Measurements from ENCODE around the gene IMP4. TPM values are rescaled to one million over a fixed set of nuclear protein-coding genes. Genes with fewer than 3 reads are reported as not detected.

The IMP4 gene
- total and polyA plus RNA-seq, 10 of the 15 experiments (the other 5 are each of a cell fraction or from before 2014, with no cell fraction given) = 41.4 to 242 (median 166) TPM

- ChIA-PET POLR2A (interaction anchor here (1.0 to 2.0 kb wide), 4 partner anchors 8 to 20 kb away, joined by 3 to 9 read pairs (median 6); no protein-coding TSS in a partner anchor), RAD21 (ENCODE audit: unreplicated experiment) (interaction anchor here (1.4 to 2.2 kb wide), 3 partner anchors 12 to 47 kb away, joined by 6 read pairs; partner anchors contain the start of gene IMP4), SMC1A (ENCODE audit: uncharacterized antibody, unreplicated experiment) (interaction anchor here (1.3 to 4.3 kb wide), 4 partner anchors 12 to 47 kb away, joined by 4 to 25 read pairs (median 10); partner anchors contain the start of gene IMP4), CTCF (interaction anchor here (1.2 to 2.8 kb wide), 4 partner anchors 12 to 57 kb away, joined by 4 to 13 read pairs (median 7); partner anchors contain the start of gene PTPN18)
- no peaks in the 10 kb centered on the region for H3K27me3 ChIP-seq (replicated peaks in 1 of 2; ENCODE audit: control insufficient read depth in 2 of 2, insufficient read depth in 2 of 2, low read length in 1 of 2)
- H3K27ac ChIP-seq (ENCODE audit: control insufficient read depth, insufficient read depth) = no peak overlapping the region
- H3K4me1 ChIP-seq (ENCODE audit: control insufficient read depth, insufficient read depth, low read length) = peaks cover 49% of the 10 kb centered on the region
- BruUV-seq (replicated peaks) = no TSS peak
- H3K36me3 ChIP-seq (ENCODE audit: control insufficient read depth in 2 of 2, insufficient read depth in 2 of 2, low read length in 1 of 2) = no peaks in the 10 kb centered on the region
- TF ChIP-seq GATAD2B (conservative IDR thresholded peaks at IDR 0.05; ENCODE audit: low read depth) = no peak
- TF ChIP-seq MEF2A (IDR thresholded peaks at IDR 0.05; ENCODE audit: insufficient read depth, low read depth, low read length) = no peak
- TF ChIP-seq, protein P1, sequence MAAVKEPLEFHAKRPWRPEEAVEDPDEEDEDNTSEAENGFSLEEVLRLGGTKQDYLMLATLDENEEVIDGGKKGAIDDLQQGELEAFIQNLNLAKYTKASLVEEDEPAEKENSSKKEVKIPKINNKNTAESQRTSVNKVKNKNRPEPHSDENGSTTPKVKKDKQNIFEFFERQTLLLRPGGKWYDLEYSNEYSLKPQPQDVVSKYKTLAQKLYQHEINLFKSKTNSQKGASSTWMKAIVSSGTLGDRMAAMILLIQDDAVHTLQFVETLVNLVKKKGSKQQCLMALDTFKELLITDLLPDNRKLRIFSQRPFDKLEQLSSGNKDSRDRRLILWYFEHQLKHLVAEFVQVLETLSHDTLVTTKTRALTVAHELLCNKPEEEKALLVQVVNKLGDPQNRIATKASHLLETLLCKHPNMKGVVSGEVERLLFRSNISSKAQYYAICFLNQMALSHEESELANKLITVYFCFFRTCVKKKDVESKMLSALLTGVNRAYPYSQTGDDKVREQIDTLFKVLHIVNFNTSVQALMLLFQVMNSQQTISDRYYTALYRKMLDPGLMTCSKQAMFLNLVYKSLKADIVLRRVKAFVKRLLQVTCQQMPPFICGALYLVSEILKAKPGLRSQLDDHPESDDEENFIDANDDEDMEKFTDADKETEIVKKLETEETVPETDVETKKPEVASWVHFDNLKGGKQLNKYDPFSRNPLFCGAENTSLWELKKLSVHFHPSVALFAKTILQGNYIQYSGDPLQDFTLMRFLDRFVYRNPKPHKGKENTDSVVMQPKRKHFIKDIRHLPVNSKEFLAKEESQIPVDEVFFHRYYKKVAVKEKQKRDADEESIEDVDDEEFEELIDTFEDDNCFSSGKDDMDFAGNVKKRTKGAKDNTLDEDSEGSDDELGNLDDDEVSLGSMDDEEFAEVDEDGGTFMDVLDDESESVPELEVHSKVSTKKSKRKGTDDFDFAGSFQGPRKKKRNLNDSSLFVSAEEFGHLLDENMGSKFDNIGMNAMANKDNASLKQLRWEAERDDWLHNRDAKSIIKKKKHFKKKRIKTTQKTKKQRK (IDR thresholded peaks at IDR 0.05; ENCODE audit: low read depth, low read length) = no peak
- TF ChIP-seq, protein P2, sequence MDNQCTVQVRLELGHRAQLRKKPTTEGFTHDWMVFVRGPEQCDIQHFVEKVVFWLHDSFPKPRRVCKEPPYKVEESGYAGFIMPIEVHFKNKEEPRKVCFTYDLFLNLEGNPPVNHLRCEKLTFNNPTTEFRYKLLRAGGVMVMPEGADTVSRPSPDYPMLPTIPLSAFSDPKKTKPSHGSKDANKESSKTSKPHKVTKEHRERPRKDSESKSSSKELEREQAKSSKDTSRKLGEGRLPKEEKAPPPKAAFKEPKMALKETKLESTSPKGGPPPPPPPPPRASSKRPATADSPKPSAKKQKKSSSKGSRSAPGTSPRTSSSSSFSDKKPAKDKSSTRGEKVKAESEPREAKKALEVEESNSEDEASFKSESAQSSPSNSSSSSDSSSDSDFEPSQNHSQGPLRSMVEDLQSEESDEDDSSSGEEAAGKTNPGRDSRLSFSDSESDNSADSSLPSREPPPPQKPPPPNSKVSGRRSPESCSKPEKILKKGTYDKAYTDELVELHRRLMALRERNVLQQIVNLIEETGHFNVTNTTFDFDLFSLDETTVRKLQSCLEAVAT (IDR thresholded peaks at IDR 0.05) = no peak
- no peak for TF ChIP-seq IRF4 (IDR thresholded peaks at IDR 0.05; ENCODE audit: low read depth, low read length)
- no peak for TF ChIP-seq SIX5 (IDR thresholded peaks at IDR 0.05; ENCODE audit: low read depth, low read length, severe bottlenecking)
- no peak for TF ChIP-seq EP300 (IDR thresholded peaks at IDR 0.05; ENCODE audit: borderline replicate concordance in 1 of 2, control insufficient read depth in 1 of 2, low read depth in 2 of 2, low read length in 2 of 2)
- TF ChIP-seq FOXK2 (IDR thresholded peaks at IDR 0.05) = no peak
- TF ChIP-seq NRF1 (conservative IDR thresholded peaks at IDR 0.05; ENCODE audit: low read depth, low read length) = no peak
- TF ChIP-seq, protein P3, sequence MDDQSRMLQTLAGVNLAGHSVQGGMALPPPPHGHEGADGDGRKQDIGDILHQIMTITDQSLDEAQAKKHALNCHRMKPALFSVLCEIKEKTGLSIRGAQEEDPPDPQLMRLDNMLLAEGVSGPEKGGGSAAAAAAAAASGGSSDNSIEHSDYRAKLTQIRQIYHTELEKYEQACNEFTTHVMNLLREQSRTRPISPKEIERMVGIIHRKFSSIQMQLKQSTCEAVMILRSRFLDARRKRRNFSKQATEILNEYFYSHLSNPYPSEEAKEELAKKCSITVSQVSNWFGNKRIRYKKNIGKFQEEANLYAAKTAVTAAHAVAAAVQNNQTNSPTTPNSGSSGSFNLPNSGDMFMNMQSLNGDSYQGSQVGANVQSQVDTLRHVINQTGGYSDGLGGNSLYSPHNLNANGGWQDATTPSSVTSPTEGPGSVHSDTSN (IDR thresholded peaks at IDR 0.05; ENCODE audit: insufficient replicate concordance, low read depth, low read length) = no peak
- TF ChIP-seq KDM1A (IDR thresholded peaks at IDR 0.05; ENCODE audit: borderline replicate concordance) = no peak
- no peak for TF ChIP-seq ZBED1 (IDR thresholded peaks at IDR 0.05; ENCODE audit: borderline replicate concordance)
- TF ChIP-seq TCF3 (IDR thresholded peaks at IDR 0.05; ENCODE audit: borderline replicate concordance, insufficient read depth, low read depth, low read length) = no peak
- no peak for TF ChIP-seq SMARCA5 (IDR thresholded peaks at IDR 0.05)
- TF ChIP-seq EGR1 (IDR thresholded peaks at IDR 0.05; ENCODE audit: borderline replicate concordance in 1 of 2, low read depth in 2 of 2, low read length in 2 of 2) = no peak
- TF ChIP-seq FOXM1 (IDR thresholded peaks at IDR 0.05; ENCODE audit: low read depth, low read length) = no peak
- no peak for TF ChIP-seq ZZZ3 (IDR thresholded peaks at IDR 0.05; ENCODE audit: control insufficient read depth, insufficient read length, low read depth)
- TF ChIP-seq RB1 (IDR thresholded peaks at IDR 0.05; ENCODE audit: borderline replicate concordance) = no peak
- no peaks in the 10 kb centered on the region for H3K79me2 ChIP-seq (ENCODE audit: control insufficient read depth, insufficient read depth, low read length)
- DNase-seq (ENCODE audit: low read depth, low spot score) = no peak
- in situ Hi-C loops (cut with MboI) (no loop called here), intact Hi-C loops (cut with micrococcal nuclease; ENCODE audit: unreplicated experiment) (loop anchor here (2.0 kb wide), 1 partner anchor 17 kb away; no protein-coding TSS in a partner anchor)
- H3K4me3 ChIP-seq = no peak overlapping the region
- no peak for FAIRE-seq
- H3K4me2 ChIP-seq (ENCODE audit: control insufficient read depth, insufficient read depth) = no peak overlapping the region
- 46% methylated on average over 3 of the region's 3 CpGs for WGBS (ENCODE audit: insufficient coverage, insufficient replicate concordance, low lambda C conversion rate, missing lambda C conversion rate)
- no peak for ATAC-seq
- H3K9me3 ChIP-seq (replicated peaks; ENCODE audit: control insufficient read depth, insufficient read depth, low read length) = no peaks in the 10 kb centered on the region
- no peaks in the 10 kb centered on the region for H4K20me1 ChIP-seq (ENCODE audit: control insufficient read depth, insufficient read depth)
- H2AFZ ChIP-seq (ENCODE audit: control insufficient read depth, low read depth, low read length) = no peak overlapping the region
- no peak overlapping the region for H3K9ac ChIP-seq (ENCODE audit: control insufficient read depth, insufficient read depth, low read length)
Observed at GRCh38 chr2:130389783-130390182, 47.1 kb downstream of the IMP4 start.

Data from GM12878 (cell line).